Measurements from ENCODE around the gene BCAS4.

The BCAS4 gene

DNA sequence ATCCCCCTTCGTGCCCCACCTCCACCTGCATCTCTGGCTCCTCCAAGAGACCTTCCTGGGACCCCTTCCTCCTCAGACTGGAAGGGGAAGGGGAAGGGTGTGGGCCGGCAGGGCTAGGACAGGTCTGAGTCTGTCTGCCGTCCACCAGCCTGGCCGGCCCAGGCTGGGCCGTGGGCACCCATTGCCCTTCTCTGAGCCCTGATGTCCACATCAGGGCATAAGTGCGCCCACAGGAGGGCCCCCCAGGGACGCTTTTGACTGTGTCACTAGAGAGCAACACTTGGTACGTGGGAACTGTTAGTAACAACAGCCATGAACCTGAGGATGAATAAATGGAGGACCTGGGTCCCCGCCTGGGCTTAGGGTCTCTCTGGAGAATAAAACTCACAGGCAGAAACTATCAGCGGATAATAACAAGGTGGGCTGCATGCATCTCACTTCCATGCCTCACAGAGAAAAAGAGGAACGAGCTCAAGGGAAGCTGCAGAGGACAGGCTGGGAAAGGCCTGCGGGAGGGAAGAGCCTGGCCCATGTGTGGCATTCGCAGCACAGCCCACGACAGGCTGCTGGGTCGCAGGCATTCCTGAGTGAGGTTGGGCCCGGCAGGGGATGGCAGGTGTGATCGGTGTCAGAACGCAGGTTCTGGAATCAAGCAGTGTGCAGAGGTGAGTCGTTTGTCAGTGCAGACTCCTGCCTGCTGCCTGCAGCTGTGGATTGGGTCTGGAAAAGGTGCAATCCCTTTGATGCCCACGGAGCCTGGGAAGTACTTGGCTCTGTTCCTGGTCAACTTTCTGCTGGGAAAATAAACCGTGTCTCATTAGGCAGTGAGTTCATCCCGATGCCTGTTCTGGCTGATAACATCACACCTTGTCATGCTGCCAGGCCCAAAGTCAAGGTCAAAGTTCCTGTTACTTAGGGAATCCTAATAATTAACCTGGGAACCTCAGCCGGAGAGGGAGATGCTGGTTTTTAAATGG lies 60.9 kb downstream of the BCAS4 start:
- DNase-seq (ENCODE audit: low read depth), result no peak

DNA sequence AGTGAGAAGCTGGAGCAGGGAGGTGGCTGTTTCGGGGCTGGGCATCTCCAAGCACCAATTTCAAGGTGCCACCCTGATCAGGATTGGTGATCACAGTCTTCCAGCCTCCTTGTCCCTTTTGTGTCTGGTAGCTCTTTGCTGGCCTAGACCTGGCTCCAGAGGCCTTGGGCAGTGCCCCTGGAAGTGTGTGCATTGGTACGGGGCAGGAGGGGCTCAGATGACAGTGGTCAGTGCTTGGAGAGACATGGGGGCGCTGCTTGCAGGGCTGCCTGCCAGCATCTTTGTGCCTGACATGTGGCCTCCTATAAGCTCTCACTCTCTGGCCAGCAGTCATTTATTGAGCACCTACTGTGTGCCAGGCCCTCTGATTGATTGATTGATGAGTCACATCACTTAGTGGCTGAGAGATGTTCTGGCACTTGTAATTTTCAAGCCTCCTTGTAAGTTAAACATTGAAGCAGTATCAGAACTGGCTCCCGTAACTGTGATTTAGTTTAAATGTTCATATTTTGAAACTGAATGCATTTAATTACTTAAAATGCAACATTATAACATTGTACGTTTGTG lies 61.7 kb downstream of the BCAS4 start:
- DNase-seq (ENCODE audit: low read depth), result no peak

DNA sequence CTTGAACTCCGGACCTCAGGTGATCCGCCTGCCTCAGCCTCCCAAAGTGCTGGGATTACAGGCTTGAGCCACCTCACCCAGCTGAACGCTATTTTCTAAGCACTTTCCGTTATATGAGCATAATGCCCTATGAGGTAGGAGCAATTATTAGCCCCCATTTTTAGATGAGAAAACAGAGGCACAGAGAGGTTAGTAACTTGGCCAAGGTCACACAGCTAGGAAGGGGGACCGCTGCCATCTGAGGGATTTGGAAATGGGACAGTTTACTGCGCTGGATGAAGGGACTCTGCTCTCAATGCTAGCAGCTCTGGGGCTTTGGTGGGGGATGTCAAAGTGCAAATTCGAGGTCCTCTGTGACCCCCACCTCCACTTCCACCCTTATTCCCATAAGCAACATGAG lies 62.5 kb downstream of the BCAS4 start:
- no peak for DNase-seq (ENCODE audit: low read depth)

DNA sequence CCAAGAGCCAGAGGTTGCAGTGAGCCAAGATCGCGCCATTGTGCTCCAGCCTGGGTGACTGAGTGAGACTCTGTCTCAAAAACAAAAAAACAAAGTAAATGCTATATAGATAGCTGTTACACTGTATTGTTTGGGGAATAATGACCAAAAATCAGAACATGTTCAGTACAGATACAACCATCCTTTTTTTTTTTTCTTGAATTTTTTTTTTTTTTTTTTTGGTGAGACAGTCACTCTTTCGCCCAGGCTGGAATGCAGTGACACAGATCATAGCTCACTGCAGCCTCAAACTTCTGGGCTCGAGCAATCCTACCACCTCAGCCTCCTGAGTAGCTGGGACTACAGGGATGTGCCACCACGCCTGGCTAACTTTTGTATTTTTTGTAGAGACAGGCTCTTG lies 63.7 kb downstream of the BCAS4 start:
- DNase-seq (ENCODE audit: low read depth), result no peak

DNA sequence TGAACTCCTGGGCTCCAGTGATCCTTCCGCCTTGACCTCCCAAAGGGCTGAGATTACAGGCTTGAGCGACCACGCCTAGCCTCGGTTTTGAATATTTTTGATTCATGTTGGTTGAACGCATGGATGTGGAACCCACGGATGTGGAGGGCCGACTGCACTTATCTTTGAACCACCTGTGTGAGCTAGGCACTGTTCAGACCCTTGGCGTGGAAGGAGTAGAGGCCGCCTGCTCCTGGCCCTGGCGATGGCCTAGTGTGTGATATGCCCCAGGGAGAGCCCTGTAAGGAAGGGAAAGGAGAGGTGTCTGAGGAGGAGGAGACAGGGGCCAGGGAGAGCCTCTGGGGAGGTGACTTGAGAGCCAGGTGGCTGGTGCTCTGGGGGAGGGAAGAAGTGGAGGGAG lies 64.3 kb downstream of the BCAS4 start:
- no peak for DNase-seq (ENCODE audit: low read depth)

DNA sequence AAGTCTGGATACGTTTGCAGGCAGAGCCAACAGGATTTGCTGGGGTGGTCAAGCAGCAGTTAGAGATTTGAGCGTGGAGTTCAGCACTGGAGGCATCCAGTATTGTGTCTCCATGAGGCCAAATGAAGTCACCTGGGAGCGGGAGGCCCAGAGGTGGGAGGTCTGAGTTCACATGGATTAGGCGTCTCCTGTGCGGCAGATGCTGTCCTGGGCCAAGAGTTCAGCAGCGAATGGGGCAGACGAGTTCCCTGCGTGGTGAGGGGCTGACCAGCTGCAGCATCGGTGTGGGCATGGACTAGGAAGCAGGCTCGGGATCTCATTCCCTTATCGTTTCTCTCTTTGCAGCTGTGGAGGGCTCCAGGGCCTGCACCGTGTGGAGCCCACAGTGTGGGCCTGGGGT lies 66.2 kb downstream of the BCAS4 start:
- DNase-seq (ENCODE audit: low read depth), result no peak

DNA sequence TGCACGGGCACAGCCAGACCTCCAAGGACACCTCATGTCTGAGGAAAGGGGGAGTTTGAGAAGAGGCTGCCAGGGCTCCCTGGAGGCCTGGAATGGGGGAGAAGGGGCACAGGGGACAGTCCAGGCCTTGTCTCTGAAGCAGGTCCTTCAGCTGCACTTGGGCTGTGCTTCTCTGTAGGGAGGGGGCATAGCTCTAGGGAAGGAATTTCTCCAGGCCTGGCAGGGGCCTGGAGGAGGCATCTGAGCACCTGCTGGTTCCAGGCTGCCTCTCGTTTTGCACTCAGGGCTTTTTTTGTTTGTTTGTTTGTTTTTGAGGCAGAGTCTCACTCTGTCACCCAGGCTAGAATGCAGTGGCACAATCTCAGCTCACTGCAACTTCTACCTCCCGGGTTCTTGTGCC lies 67.7 kb downstream of the BCAS4 start:
- no peak for DNase-seq (ENCODE audit: low read depth)

DNA sequence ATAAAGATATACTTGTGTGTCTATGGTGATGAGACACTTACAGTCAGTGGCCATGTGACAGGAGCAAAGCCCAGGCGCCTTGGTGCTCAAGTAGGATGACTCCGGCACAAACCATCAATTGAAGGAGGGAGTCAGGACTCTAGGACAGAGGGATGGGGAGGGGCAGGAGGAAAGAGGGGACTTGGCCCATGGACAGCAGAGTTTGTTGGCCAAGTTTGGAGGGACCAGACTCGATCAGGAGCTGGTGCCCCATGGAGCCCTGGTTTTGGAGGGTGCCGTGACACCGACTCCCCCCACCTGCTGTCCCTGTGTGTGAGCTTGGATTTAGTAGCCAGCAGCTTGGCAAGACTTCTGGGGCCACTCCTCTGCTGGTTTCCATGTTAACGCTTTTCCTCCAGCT lies 70.3 kb downstream of the BCAS4 start:
- no peak for DNase-seq (ENCODE audit: low read depth)

DNA sequence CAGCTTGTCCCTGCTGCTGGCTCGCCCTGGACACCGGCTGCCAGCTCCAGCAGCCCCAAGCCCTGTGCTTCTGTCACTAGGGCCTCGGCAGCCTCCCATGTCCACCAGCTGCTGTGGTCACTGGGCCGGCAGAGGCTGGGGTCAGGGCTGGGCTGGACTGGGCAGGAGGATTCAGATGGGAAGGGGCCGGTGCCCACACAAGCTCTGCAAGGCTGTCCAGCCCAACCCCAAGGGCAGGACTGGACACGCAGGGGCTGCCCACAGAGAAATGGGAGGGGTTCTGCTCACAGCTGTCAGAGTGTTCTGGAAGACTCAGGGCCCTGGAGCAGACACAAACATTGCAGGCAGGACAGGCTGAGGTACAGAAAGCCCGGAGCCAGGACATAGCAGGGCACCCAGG lies 70.7 kb downstream of the BCAS4 start:
- no peak for DNase-seq (ENCODE audit: low read depth)

DNA sequence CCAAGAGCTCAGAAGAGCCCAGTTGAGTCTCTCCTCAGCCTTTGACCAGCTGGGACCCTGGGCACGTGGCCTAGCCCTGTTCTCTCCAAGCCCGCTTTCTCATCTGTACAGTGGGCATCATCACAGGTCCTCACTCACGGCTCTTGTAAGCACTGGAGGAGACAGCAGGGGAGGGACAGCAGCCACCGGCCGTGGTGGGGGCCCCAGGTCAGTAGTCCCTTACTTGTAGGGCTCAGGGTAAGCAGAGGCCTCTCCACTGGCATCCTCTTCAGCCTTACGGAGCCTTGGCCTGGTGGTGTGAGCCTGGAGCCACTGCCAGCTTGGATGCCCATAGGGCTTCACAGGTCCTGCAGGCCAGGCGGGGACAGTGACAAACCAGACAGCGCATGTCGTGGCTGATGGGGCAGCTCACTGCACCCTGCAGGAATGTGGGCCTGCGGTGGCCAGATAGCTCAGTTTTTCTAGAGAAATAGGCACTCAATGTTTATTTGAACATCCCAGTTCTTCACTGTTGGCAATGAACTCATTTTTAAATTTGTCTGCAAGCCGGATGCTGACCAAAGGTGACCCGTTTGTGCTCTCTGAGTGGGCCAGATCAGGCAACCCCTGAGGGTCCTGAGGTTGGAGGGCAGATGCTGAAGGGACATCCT lies 71.3 kb downstream of the BCAS4 start:
- DNase-seq (ENCODE audit: low read depth), result no peak

DNA sequence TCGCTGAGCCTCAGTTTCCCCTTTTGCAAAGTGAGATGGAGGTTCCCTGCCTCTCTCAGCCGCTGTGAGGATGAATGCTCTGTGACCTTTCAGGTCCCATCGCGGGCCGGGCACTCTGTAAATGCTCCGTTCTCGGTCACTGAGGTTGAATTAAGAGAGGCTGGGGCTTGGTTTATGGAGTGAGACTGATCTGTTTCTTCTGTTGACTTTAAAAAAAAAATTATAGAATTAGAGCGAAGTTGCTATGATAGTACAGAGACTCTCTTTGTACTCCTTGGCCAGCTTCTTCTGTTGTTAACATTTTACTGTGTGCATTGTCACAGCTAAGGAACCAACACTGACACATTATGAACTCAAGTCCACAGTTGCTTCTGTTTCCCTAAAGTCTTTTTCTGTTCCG lies 72.0 kb downstream of the BCAS4 start:
- no peak for DNase-seq (ENCODE audit: low read depth)

DNA sequence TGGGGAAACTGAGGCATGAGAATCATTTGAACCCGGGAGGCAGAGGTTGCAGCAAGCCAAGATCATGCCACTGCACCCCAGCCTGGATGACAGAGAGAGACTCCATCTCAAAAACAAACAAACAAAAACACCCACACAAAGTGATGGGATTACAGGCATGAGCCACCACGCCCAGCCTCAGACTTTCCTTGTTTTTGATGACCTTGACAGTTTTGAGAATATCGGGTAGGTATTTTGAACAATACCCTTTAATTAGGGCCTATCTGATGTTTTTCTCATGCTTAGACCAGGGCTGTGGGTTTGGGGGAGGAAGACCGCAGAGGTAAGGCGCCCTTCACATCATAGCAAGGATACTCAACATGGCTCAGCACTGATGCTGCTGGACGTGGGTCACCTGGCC lies 72.9 kb downstream of the BCAS4 start:
- DNase-seq (ENCODE audit: low read depth), result no peak

DNA sequence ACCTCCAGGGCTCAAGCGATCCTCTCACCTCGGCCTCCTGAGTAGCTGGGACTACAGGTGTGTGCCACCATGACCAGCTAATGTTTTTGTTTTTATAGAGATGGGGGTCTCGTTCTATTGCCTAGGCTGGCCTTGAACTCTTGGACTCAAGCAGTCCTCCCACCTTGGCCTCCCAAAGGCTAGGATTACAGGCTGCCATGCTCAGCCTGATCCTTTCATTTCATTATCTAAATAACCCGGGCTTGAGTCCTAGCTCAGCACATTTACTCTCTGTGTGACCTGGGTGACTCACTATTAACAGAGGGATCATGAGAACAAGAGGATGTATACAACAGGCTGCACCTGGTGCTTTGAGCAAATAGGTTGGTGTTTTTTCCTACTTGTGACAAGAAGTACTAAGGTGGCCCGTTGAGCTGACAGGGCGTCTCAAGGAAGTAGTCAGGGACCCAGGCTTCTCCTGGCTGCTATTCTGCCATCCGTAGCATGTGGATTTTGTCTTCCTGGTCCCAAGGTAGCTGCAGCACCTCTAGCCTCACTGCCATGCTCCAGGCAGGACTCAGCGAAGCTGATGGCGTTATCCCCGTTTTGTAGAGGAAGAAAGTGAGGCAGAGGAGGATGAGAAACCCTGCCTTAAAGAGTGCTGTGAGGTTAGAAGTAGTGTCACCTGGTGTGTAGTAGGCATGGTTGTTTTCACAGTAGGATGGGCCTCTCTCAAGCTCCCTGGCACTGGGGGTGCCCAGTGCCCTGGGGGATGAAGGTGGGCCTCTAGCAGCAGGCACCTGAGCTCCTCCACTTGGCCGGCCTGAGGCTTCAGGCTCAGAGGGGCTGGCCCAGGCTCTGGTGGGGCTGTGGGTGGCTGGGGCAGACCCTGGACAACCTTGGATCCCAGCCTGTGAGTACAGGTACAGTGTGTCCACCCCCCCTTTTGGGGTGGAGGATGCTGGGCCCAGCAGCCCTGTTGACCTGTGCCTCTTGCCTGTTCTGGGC lies 73.9 kb downstream of the BCAS4 start:
- no peak for DNase-seq (ENCODE audit: low read depth)

DNA sequence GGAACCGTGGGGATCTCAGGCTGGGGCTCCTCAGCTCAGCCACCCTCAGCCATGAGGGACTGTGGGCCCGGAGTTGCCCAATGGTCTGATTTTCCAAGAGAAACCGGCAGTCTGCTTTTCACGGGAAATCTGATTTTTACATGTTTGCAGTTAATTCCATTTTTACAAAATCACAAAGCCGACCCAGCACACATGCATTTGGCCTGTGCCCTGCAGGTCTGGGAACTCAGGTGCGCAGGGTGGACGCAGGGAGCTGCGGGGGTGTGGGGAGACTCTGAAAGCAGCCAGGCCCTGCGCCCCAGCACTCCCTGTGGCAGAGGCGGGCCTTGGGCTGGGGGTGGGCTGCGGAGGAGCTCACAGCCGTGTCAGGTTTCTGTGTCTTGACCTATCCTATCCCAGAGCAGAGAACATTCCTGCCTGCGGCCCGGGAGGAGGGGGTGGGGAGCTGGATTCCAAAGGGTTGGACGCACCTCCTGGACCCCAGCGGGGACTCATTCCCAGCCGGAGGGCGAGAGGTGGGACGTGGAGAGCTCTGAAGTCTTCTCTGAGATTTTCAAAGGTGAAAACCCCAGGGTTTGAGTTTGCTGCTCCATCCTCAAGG lies 75.8 kb downstream of the BCAS4 start:
- no peak for DNase-seq (ENCODE audit: low read depth)

DNA sequence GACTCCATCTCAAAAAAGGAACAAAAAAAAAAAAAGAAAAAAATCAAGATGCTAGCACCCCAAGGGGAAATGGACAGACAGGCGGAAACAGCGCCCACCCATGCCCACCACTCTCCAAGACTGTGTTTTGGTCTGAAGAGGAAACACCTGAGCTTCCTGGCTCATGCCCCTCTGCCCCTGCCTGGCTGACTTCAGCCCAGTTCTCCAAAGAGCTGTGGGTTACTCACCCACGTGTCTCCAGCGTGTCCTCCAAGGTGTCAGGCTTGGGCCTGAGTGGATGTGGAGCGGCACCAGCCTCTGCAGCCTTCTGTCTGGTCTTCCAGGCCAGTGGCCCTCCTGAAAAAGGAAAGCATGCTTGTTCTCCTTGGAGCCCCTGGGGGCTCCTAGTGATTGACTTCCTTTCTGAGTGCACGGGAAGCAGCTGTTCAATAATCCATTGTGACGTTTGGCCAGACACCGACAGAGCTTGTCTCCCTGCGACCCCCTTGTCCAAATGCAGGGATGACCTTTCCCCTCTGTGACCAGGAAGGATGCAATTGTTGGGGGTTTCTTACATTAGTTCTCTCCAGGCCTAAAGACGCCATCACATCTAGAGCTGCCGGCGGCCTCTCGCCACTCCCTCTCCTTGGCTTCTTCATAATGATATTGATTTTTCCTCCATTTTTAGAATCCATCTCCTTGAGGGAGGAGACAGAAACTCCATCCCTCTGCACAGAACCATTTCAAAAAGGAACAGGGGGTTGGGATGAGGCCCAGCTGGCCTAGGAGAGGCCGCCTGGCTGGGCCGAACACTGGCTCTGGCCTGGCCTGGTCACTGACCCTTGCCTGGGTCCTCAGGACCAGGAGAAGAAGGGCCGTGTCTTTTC lies 77.9 kb downstream of the BCAS4 start:
- no peak for DNase-seq (ENCODE audit: low read depth)

DNA sequence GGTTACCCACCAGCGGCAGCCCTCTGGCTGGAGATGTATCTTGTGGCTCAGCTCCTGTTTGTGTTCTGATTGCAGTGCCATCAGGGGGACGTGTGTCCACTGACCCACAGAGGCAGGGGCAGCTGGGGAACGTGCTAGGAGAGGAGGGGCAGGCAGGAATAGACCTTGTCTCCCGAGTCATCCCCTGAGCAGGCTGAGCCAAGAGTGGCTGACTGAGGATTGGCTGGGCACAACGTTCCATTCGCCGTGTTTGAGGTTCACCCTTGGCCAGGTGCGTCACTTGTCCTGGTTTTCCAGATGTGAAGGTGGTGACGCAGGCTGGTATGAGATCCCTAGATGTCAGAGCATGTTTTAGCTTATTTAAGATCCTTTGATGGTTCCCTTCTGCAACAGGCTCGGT lies 78.7 kb downstream of the BCAS4 start:
- DNase-seq (ENCODE audit: low read depth), result no peak

DNA sequence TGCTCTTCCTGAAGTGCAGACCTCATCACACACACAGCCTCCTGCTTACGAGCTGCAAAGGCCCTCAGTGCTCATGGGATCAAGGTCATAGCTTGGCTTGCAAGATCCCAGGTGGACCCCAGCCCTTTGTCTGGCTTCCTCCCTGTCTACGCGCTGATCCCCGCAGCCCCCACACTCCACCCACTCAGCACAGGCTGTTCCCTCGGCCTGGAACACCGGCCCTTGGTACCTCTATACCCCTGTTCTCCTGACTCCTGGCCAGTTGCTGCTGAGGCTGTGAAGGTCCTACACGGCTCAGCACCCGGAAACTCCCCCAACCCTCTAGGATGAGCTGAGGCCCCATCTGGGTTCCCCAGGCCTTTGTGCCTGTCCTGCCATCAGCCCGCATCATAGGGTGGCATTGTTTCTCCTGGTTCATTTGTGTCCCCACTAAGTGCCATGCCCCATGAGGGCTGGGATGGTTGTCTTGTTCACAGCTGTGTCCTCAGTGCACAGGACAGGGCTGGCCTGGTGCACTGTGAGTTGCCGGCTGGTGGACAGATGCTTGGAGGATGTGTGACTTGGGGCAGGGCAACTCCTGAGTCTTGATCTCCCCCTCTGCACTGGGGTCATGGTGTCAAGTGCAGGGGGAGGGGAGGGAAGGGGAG lies 79.4 kb downstream of the BCAS4 start:
- no peak for DNase-seq (ENCODE audit: low read depth)

DNA sequence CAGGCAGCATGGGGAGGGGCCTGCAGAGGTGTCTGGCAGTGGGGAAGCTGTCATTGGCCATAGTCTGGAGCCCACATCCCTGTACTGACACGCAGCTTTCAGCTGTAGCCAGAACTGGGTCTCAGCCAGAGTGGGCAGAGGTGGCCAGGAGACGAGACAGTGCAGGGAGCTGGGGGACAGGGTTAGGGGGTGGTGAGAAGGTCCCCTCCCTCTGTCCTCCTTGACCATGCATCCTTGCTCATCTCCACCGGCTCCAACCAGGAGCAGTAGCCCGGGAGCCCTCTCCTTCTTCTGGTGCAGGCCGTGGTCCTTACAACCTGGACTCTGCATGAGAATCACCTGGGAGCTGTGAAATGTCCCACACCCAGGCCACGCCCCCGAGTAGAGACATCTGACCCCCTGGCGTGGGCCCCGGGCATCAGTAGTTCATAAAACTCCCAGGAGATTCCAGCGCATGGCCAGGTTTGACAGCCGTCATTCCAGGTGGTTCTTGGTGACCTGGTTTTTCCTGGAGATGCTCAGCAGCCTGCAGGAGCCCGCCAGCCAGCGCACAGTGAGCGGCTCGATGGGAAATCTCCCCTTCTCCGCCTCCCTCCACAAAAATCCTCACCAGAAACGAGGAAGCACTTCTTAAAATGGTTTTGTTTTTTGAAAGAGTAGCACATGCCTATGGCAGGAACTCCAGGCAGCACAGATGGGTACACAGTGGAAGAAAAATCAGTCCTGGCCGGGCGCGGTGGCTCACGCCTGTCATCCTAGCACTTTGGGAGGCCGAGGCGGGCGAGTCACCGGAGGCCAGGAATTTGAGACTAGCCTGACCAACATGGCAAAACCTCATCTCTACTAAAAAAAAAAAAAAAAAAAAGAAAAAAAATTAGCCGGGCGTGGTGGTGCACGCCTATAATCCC lies 80.2 kb downstream of the BCAS4 start:
- no peak for DNase-seq (ENCODE audit: low read depth)

DNA sequence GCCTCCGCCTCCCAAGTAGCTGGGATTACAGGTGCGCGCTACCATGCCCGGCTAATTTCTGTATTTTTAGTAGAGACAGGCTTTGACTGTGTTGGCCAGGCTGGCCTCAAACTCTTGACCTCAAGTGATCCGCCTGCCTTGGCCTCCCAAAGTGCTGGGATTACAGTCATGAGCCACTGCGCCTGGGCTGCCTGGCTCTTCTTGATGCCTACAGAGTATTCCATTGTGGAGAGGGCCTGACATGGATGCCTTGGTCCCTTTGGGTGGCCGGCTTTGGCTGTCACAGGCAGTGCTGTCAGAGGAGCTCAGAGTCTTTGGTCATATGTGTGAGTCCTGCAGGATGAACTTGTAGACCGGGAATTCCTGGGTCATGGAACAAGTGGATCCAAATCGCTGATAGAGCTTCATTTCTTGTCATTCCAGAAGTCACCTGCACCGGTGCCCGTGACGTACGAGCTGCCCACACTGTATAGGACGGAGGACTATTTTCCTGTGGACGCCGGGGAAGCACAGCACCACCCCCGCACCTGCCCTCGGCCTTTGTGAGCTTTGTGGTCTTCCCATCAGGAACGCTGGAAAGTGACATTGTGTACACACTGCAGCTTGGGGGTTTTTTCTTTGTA lies 81.3 kb downstream of the BCAS4 start:
- no peak for DNase-seq (ENCODE audit: low read depth)

All from activated gamma-delta T cell treated with anti-CD3 and anti-CD28 coated beads, Interleukin-2, amount 50 U/mL, for 16 hours (primary cell).